ENCODE results near the gene SPTBN1. TPM values are rescaled to one million over a fixed set of nuclear protein-coding genes. Genes with fewer than 3 reads are reported as not detected.

SPTBN1 gene
- total RNA-seq, 1 experiment from 2014 or later = 262 TPM

GRCh38 chr2:54429054-54429453, 27.1 kb upstream of the SPTBN1 start:
- DNase-seq = no peak
- no peaks in the 10 kb centered on the region for H4K20me1 ChIP-seq (ENCODE audit: insufficient read depth)
- BruUV-seq (replicated peaks) = no TSS peak
- CTCF ChIA-PET = no interaction called here
- H3K4me1 ChIP-seq (replicated peaks; ENCODE audit: insufficient read depth) = no peaks in the 10 kb centered on the region
- H3K4me2 ChIP-seq = no peak overlapping the region
- intact Hi-C loops (cut with micrococcal nuclease; ENCODE audit: unreplicated experiment) = no loop called here
- no peaks in the 10 kb centered on the region for H3K27me3 ChIP-seq (ENCODE audit: insufficient read depth, low read depth)
- H3K4me3 ChIP-seq = no peak overlapping the region
- TF ChIP-seq CTCF (conservative IDR thresholded peaks at IDR 0.05) = no peak
- no peak for TF ChIP-seq EZH2 (IDR thresholded peaks at IDR 0.05; ENCODE audit: low read depth)
- H3K27ac ChIP-seq = no peak overlapping the region
- H3F3A ChIP-seq (ENCODE audit: insufficient read depth, low read depth) = no peaks in the 10 kb centered on the region
- no peak overlapping the region for H2AFZ ChIP-seq
- no peaks in the 10 kb centered on the region for H3K9me2 ChIP-seq (ENCODE audit: insufficient read depth)
- no peaks in the 10 kb centered on the region for H3K36me3 ChIP-seq (ENCODE audit: low read depth)
- H3K9me3 ChIP-seq (ENCODE audit: insufficient read depth, low read depth) = no peaks in the 10 kb centered on the region
- no peaks in the 10 kb centered on the region for H3K79me2 ChIP-seq (ENCODE audit: low read depth)
- POLR2A ChIA-PET (ENCODE audit: unreplicated experiment) = no interaction called here

GRCh38 chr2:54429811-54430551, 26.1 kb upstream of the SPTBN1 start:
- intact Hi-C loops (cut with micrococcal nuclease; ENCODE audit: unreplicated experiment) = no loop called here

GRCh38 chr2:54430649-54431048, 25.5 kb upstream of the SPTBN1 start:
- intact Hi-C loops (cut with micrococcal nuclease; ENCODE audit: unreplicated experiment) = no loop called here
- ChIA-PET CTCF (no interaction called here), POLR2A (ENCODE audit: unreplicated experiment) (no interaction called here)
- Histone ChIP-seq H3K36me3 (ENCODE audit: low read depth) (no peaks in the 10 kb centered on the region), H3F3A (ENCODE audit: insufficient read depth, low read depth) (no peaks in the 10 kb centered on the region), H2AFZ (0 out of 2 replicates have a peak overlapping the region, but pooled peaks have one; percentile 24), H3K4me1 (replicated peaks; ENCODE audit: insufficient read depth) (no peaks in the 10 kb centered on the region), H3K79me2 (ENCODE audit: low read depth) (no peaks in the 10 kb centered on the region), H3K4me2 (no peak overlapping the region), H3K27ac (no peak overlapping the region), H3K9me2 (ENCODE audit: insufficient read depth) (no peaks in the 10 kb centered on the region), H4K20me1 (ENCODE audit: insufficient read depth) (no peaks in the 10 kb centered on the region), H3K4me3 (no peak overlapping the region), H3K27me3 (ENCODE audit: insufficient read depth, low read depth) (no peaks in the 10 kb centered on the region), H3K9me3 (ENCODE audit: insufficient read depth, low read depth) (no peaks in the 10 kb centered on the region)
- BruUV-seq (replicated peaks) = no TSS peak
- TF ChIP-seq EZH2 (IDR thresholded peaks at IDR 0.05; ENCODE audit: low read depth) (no peak), CTCF (conservative IDR thresholded peaks at IDR 0.05) (no peak)
- DNase-seq = no peak

More at GRCh38 chr2:54429811-54430551, 26.1 kb upstream of the SPTBN1 start:
- ChIA-PET POLR2A (ENCODE audit: unreplicated experiment) (no interaction called here), CTCF (no interaction called here)
- no peaks in the 10 kb centered on the region for H3K9me2 ChIP-seq (ENCODE audit: insufficient read depth)
- no peak for DNase-seq
- no TSS peak for BruUV-seq (replicated peaks)
- no peaks in the 10 kb centered on the region for H3K36me3 ChIP-seq (ENCODE audit: low read depth)
- H4K20me1 ChIP-seq (ENCODE audit: insufficient read depth) = no peaks in the 10 kb centered on the region
- no peaks in the 10 kb centered on the region for H3K4me1 ChIP-seq (replicated peaks; ENCODE audit: insufficient read depth)
- no peak for TF ChIP-seq CTCF (conservative IDR thresholded peaks at IDR 0.05)
- H3K9me3 ChIP-seq (ENCODE audit: insufficient read depth, low read depth) = no peaks in the 10 kb centered on the region
- no peaks in the 10 kb centered on the region for H3K27me3 ChIP-seq (ENCODE audit: insufficient read depth, low read depth)
- no peaks in the 10 kb centered on the region for H3K79me2 ChIP-seq (ENCODE audit: low read depth)
- H3K27ac ChIP-seq = no peak overlapping the region
- no peak overlapping the region for H3K4me3 ChIP-seq
- no peak overlapping the region for H2AFZ ChIP-seq
- no peak overlapping the region for H3K4me2 ChIP-seq
- H3F3A ChIP-seq (ENCODE audit: insufficient read depth, low read depth) = no peaks in the 10 kb centered on the region

Measured in PC-9 (cell line).